ENCODE results near the gene MBOAT1.

Gene MBOAT1

DNA sequence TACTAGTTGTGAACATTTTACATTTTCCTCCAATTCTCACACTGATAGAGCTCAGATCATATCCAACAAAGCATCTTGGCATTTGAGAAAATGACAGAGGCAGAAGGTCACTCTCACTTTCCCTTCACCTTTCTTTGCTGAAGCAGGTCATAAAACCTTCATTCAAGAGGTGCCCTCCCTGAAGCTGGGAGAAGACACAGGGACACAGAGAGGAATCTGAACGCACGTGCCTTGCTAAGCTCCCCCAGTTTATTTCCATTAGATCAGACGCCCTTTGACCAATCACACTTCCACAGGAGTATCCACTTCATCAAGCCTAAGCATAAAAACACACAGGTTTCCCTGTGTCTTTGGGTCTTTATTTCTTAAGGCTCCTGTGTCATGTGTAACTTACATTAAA, 9.2 kb upstream of the MBOAT1 start:
- ChIA-PET CTCF (interaction anchor here (0.6 kb wide), 1 partner anchor 55 kb away, joined by 3 read pairs; no protein-coding TSS in a partner anchor), POLR2A (interaction anchor here (0.6 to 1.0 kb wide), 2 partner anchors 8 to 9 kb away, joined by 3 to 4 read pairs; partner anchors contain the start of gene MBOAT1)
- Histone ChIP-seq H3K27ac (ENCODE audit: extremely low read depth, low read depth, low read length) (no peak overlapping the region), H3K9me3 (ENCODE audit: control insufficient read depth, insufficient read depth, low read depth, low read length) (no peaks in the 10 kb centered on the region), H3K36me3 (ENCODE audit: control insufficient read depth in 2 of 2, insufficient read depth in 1 of 2, low read length in 2 of 2) (no peaks in the 10 kb centered on the region), H3K4me3 (ENCODE audit: low read depth, low read length) (no peak overlapping the region), H3K4me1 (ENCODE audit: control insufficient read depth, insufficient read depth, low read length) (no peaks in the 10 kb centered on the region)
- peak; percentile 26; the same call in 1 of the 2 replicates for TF ChIP-seq PRDM1 (tag by site-specific recombination; IDR thresholded peaks at IDR 0.05)
- no peak for TF ChIP-seq ZNF571 (tag by site-specific recombination; IDR thresholded peaks at IDR 0.05)
- no peak for TF ChIP-seq ZNF658 (tag by site-specific recombination; IDR thresholded peaks at IDR 0.05)
- no peak for TF ChIP-seq ZBTB48 (tag by site-specific recombination; IDR thresholded peaks at IDR 0.05)
- TF ChIP-seq, protein P1, sequence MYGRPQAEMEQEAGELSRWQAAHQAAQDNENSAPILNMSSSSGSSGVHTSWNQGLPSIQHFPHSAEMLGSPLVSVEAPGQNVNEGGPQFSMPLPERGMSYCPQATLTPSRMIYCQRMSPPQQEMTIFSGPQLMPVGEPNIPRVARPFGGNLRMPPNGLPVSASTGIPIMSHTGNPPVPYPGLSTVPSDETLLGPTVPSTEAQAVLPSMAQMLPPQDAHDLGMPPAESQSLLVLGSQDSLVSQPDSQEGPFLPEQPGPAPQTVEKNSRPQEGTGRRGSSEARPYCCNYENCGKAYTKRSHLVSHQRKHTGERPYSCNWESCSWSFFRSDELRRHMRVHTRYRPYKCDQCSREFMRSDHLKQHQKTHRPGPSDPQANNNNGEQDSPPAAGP (tag by site-specific recombination; IDR thresholded peaks at IDR 0.05) = no peak

DNA sequence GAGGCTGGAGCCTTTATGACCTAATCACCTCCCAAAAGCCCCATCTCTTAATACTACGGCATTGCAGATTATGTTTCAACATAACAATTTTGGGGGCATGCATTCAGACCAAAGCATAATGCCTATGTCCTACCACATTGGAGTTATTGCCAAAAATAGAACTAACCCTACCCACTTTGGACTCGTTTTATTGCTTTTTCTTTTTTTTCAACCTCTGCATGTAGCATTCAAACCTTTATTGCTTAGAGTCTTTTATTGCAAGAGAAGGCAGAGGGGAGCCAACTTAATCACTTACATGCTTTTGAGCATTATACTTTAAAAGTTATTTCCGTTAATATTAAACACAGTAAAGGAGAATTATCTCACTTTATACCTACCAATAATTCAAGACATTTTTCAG, 8.1 kb upstream of the MBOAT1 start:
- H3K4me3 ChIP-seq (ENCODE audit: low read depth, low read length) = no peak overlapping the region
- H3K36me3 ChIP-seq (ENCODE audit: control insufficient read depth in 2 of 2, insufficient read depth in 1 of 2, low read length in 2 of 2) = no peaks in the 10 kb centered on the region
- ChIA-PET POLR2A (no interaction called here), CTCF (no interaction called here)
- H3K27ac ChIP-seq (ENCODE audit: extremely low read depth, low read depth, low read length) = no peak overlapping the region
- H3K4me1 ChIP-seq (ENCODE audit: control insufficient read depth, insufficient read depth, low read length) = no peaks in the 10 kb centered on the region
- H3K9me3 ChIP-seq (ENCODE audit: control insufficient read depth, insufficient read depth, low read depth, low read length) = no peaks in the 10 kb centered on the region
- TF ChIP-seq ZSCAN23 (tag by site-specific recombination; IDR thresholded peaks at IDR 0.05) (no peak), TCF7L2 (IDR thresholded peaks at IDR 0.05; ENCODE audit: borderline replicate concordance, low read depth, low read length) (no peak)
- TF ChIP-seq, protein P2, sequence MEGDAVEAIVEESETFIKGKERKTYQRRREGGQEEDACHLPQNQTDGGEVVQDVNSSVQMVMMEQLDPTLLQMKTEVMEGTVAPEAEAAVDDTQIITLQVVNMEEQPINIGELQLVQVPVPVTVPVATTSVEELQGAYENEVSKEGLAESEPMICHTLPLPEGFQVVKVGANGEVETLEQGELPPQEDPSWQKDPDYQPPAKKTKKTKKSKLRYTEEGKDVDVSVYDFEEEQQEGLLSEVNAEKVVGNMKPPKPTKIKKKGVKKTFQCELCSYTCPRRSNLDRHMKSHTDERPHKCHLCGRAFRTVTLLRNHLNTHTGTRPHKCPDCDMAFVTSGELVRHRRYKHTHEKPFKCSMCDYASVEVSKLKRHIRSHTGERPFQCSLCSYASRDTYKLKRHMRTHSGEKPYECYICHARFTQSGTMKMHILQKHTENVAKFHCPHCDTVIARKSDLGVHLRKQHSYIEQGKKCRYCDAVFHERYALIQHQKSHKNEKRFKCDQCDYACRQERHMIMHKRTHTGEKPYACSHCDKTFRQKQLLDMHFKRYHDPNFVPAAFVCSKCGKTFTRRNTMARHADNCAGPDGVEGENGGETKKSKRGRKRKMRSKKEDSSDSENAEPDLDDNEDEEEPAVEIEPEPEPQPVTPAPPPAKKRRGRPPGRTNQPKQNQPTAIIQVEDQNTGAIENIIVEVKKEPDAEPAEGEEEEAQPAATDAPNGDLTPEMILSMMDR (tag by site-specific recombination; IDR thresholded peaks at IDR 0.05) = no peak

DNA sequence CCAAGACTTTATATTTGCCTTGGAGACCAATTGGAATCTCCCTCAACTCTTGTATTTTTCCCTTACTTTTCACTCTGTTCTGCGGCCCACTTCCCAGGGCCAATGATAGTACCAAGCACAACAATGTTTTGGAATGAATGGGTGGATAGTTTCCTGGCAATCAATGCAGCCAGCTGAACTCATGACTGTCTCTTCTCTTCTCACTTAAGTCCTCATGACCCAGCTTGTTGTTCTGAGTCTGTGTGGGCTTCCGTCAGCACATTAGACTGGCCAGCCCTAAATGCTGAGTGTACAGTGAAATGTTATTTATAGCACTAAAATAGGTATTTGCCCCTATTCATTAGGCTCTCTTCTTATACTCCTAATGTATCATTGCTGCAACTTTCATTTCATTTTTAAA, 5.6 kb upstream of the MBOAT1 start:
- no peak overlapping the region for H3K27ac ChIP-seq (ENCODE audit: extremely low read depth, low read depth, low read length)
- no peak overlapping the region for H3K4me3 ChIP-seq (ENCODE audit: low read depth, low read length)
- peaks cover 3% of the 10 kb centered on the region; the same call in 1 of the 2 replicates for H3K4me1 ChIP-seq (ENCODE audit: control insufficient read depth, insufficient read depth, low read length)
- H3K36me3 ChIP-seq (ENCODE audit: control insufficient read depth in 2 of 2, insufficient read depth in 1 of 2, low read length in 2 of 2) = no peaks in the 10 kb centered on the region
- H3K9me3 ChIP-seq (ENCODE audit: control insufficient read depth, insufficient read depth, low read depth, low read length) = no peaks in the 10 kb centered on the region
- ChIA-PET CTCF (interaction anchor here (0.6 to 2.4 kb wide), 2 partner anchors 91 to 723 kb away, joined by 6 to 7 read pairs; no protein-coding TSS in a partner anchor), POLR2A (interaction anchor here (0.7 kb wide), 1 partner anchor 68 kb away, joined by 6 read pairs; no protein-coding TSS in a partner anchor)
- TF ChIP-seq TRIM28 (IDR thresholded peaks at IDR 0.05; ENCODE audit: borderline replicate concordance, low read length) = no peak
- no peak for TF ChIP-seq SALL2 (tag by site-specific recombination; IDR thresholded peaks at IDR 0.05; ENCODE audit: borderline replicate concordance)
- TF ChIP-seq, protein P3, sequence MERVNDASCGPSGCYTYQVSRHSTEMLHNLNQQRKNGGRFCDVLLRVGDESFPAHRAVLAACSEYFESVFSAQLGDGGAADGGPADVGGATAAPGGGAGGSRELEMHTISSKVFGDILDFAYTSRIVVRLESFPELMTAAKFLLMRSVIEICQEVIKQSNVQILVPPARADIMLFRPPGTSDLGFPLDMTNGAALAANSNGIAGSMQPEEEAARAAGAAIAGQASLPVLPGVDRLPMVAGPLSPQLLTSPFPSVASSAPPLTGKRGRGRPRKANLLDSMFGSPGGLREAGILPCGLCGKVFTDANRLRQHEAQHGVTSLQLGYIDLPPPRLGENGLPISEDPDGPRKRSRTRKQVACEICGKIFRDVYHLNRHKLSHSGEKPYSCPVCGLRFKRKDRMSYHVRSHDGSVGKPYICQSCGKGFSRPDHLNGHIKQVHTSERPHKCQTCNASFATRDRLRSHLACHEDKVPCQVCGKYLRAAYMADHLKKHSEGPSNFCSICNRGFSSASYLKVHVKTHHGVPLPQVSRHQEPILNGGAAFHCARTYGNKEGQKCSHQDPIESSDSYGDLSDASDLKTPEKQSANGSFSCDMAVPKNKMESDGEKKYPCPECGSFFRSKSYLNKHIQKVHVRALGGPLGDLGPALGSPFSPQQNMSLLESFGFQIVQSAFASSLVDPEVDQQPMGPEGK (tag by site-specific recombination; IDR thresholded peaks at IDR 0.05) = no peak
- TF ChIP-seq, protein P4, sequence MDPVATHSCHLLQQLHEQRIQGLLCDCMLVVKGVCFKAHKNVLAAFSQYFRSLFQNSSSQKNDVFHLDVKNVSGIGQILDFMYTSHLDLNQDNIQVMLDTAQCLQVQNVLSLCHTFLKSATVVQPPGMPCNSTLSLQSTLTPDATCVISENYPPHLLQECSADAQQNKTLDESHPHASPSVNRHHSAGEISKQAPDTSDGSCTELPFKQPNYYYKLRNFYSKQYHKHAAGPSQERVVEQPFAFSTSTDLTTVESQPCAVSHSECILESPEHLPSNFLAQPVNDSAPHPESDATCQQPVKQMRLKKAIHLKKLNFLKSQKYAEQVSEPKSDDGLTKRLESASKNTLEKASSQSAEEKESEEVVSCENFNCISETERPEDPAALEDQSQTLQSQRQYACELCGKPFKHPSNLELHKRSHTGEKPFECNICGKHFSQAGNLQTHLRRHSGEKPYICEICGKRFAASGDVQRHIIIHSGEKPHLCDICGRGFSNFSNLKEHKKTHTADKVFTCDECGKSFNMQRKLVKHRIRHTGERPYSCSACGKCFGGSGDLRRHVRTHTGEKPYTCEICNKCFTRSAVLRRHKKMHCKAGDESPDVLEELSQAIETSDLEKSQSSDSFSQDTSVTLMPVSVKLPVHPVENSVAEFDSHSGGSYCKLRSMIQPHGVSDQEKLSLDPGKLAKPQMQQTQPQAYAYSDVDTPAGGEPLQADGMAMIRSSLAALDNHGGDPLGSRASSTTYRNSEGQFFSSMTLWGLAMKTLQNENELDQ (tag by site-specific recombination; IDR thresholded peaks at IDR 0.05; ENCODE audit: low read depth) = no peak
- no peak for TF ChIP-seq ZNF776 (tag by site-specific recombination; IDR thresholded peaks at IDR 0.05; ENCODE audit: borderline replicate concordance)
- TF ChIP-seq ZNF792 (tag by site-specific recombination; IDR thresholded peaks at IDR 0.05) = no peak
- TF ChIP-seq ZNF658 (tag by site-specific recombination; IDR thresholded peaks at IDR 0.05) = no peak
- TF ChIP-seq HOXC10 (CRISPR knock-in tag; IDR thresholded peaks at IDR 0.05) = no peak
- TF ChIP-seq ZNF169 (tag by site-specific recombination; IDR thresholded peaks at IDR 0.05) = no peak
- TF ChIP-seq, protein P5, sequence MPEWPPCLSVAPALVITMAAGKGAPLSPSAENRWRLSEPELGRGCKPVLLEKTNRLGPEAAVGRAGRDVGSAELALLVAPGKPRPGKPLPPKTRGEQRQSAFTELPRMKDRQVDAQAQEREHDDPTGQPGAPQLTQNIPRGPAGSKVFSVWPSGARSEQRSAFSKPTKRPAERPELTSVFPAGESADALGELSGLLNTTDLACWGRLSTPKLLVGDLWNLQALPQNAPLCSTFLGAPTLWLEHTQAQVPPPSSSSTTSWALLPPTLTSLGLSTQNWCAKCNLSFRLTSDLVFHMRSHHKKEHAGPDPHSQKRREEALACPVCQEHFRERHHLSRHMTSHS (tag by site-specific recombination; IDR thresholded peaks at IDR 0.05) = no peak
- TF ChIP-seq, protein P6, sequence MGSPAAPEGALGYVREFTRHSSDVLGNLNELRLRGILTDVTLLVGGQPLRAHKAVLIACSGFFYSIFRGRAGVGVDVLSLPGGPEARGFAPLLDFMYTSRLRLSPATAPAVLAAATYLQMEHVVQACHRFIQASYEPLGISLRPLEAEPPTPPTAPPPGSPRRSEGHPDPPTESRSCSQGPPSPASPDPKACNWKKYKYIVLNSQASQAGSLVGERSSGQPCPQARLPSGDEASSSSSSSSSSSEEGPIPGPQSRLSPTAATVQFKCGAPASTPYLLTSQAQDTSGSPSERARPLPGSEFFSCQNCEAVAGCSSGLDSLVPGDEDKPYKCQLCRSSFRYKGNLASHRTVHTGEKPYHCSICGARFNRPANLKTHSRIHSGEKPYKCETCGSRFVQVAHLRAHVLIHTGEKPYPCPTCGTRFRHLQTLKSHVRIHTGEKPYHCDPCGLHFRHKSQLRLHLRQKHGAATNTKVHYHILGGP (tag by site-specific recombination; IDR thresholded peaks at IDR 0.05) = no peak
- TF ChIP-seq ZIC2 (tag by site-specific recombination; IDR thresholded peaks at IDR 0.05) = no peak
- no peak for TF ChIP-seq ZXDB (tag by site-specific recombination; IDR thresholded peaks at IDR 0.05)
- no peak for TF ChIP-seq GLI2 (tag by site-specific recombination; IDR thresholded peaks at IDR 0.05; ENCODE audit: borderline replicate concordance, low read depth)

Measured in HEK293 (cell line).